ENCODE data around the gene ATP5F1E. TPM values are rescaled to one million over a fixed set of nuclear protein-coding genes. Genes with fewer than 3 reads are reported as not detected.

Gene ATP5F1E
- total and polyA plus RNA-seq, 10 of the 15 experiments (the other 5 are each of a cell fraction or from before 2014, with no cell fraction given): 49.0 to 407 (median 117) TPM

DNA sequence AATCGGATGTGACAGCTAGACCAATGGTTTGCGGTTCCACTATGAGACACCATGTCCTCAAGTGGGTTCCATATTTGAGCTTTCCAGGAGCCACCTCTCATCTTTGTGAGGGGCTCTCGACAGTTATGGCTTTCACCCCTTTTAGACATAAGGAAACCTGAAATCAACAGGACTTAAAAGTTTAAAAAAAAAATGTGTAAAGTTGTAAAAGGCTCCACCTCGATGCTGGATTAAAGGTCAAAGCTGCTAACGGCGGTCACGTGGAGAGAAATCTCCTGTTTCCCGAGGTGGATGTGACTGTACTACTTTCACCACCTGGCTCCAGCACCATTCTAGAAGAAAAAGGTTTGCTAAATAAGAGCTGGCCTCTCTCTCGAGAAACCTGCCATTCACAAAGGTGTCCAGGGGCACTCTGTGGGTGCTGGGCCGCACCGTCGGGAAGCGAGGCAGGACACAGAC, 542 bp downstream of the ATP5F1E start:
- intact Hi-C loops (cut with micrococcal nuclease; ENCODE audit: unreplicated experiment): loop anchor here (1.0 to 10.0 kb wide), 5 partner anchors 24 to 377 kb away; partner anchors contain the start of genes CTSZ, NELFCD and STX16
- H3K79me2 ChIP-seq (ENCODE audit: control insufficient read depth, insufficient read depth, low read length): peaks cover 60% of the 10 kb centered on the region
- DNase-seq (ENCODE audit: low read depth, low spot score): no peak
- peak overlapping the region; percentile 85 for H3K4me3 ChIP-seq
- ChIA-PET CTCF (interaction anchor here (0.9 to 1.9 kb wide), 6 partner anchors 11 to 381 kb away, joined by 3 to 5 read pairs (median 3); partner anchors contain the start of genes PRELID3B and STX16), RAD21 (ENCODE audit: unreplicated experiment) (interaction anchor here (1.0 to 2.5 kb wide), 12 partner anchors 9 to 381 kb away, joined by 3 to 19 read pairs (median 9); partner anchors contain the start of genes NELFCD and STX16), POLR2A (interaction anchor here (0.8 to 6.0 kb wide), 9 partner anchors 11 to 142 kb away, joined by 3 to 40 read pairs (median 9); partner anchors contain the start of genes NELFCD, PRELID3B and TUBB1), SMC1A (ENCODE audit: uncharacterized antibody, unreplicated experiment) (interaction anchor here (0.6 to 2.0 kb wide), 14 partner anchors 10 to 162 kb away, joined by 3 to 22 read pairs (median 4); no protein-coding TSS in a partner anchor)
- no peaks in the 10 kb centered on the region for H3K27me3 ChIP-seq (replicated peaks in 1 of 2; ENCODE audit: control insufficient read depth in 2 of 2, insufficient read depth in 2 of 2, low read length in 1 of 2)
- peak overlapping the region; percentile 95 for H3K4me2 ChIP-seq (ENCODE audit: control insufficient read depth, insufficient read depth)
- peak overlapping the region; percentile 66 for H2AFZ ChIP-seq (ENCODE audit: control insufficient read depth, low read depth, low read length)
- TF ChIP-seq PML (IDR thresholded peaks at IDR 0.05; ENCODE audit: low read length) (peak; percentile 21), SPI1 (IDR thresholded peaks at IDR 0.05; ENCODE audit: borderline replicate concordance, insufficient read depth, low read depth, low read length) (no peak), CBX5 (IDR thresholded peaks at IDR 0.05; ENCODE audit: low read depth) (0 out of 2 replicates have a peak, but pooled peaks have one; percentile 3), RUNX3 (IDR thresholded peaks at IDR 0.05; ENCODE audit: low read length) (peak; percentile 63; the same call in 1 of the 2 replicates), YY1 (IDR thresholded peaks at IDR 0.05; ENCODE audit: low read depth, low read length) (no peak), MLLT1 (IDR thresholded peaks at IDR 0.05) (0 out of 2 replicates have a peak, but pooled peaks have one; percentile 6), USF1 (IDR thresholded peaks at IDR 0.05; ENCODE audit: borderline replicate concordance, extremely low read length, insufficient read depth, low read depth, low read length) (peak; percentile 50), RAD51 (IDR thresholded peaks at IDR 0.05) (peak; percentile 52; the same call in 1 of the 2 replicates)
- BruUV-seq (replicated peaks): no TSS peak
- peaks cover 6 to 12% of the 10 kb centered on the region in 2 experiments for H3K36me3 ChIP-seq (ENCODE audit: control insufficient read depth in 2 of 2, insufficient read depth in 2 of 2, low read length in 1 of 2)
- H3K27ac ChIP-seq (ENCODE audit: control insufficient read depth, insufficient read depth): peak overlapping the region; percentile 90
- 2% methylated on average over 13 of the region's 13 CpGs for WGBS (ENCODE audit: insufficient coverage, insufficient replicate concordance, low lambda C conversion rate, missing lambda C conversion rate)
- H3K4me1 ChIP-seq (ENCODE audit: control insufficient read depth, insufficient read depth, low read length): no peaks in the 10 kb centered on the region; the same call in 1 of the 2 replicates
- no peaks in the 10 kb centered on the region for H3K9me3 ChIP-seq (replicated peaks; ENCODE audit: control insufficient read depth, insufficient read depth, low read length)
- no peaks in the 10 kb centered on the region for H4K20me1 ChIP-seq (ENCODE audit: control insufficient read depth, insufficient read depth)
- FAIRE-seq: no peak
- in situ Hi-C loops (cut with MboI): no loop called here
- peak overlapping the region; percentile 78 for H3K9ac ChIP-seq (ENCODE audit: control insufficient read depth, insufficient read depth, low read length)
- ATAC-seq: peak; percentile 29

Measured in GM12878 (cell line).